LHCN-M2 (cell line): ENCODE measurements around the gene SLC2A4RG. TPM values are rescaled to one million over a fixed set of nuclear protein-coding genes. Genes with fewer than 3 reads are reported as not detected.
A peak's percentile ranks its signal among the peaks of the same experiment; 100 is the strongest.
"Not testable (repeated sequence)": the region's sequence is repeated elsewhere in the genome, so short reads cannot be mapped to it uniquely, and the experiment has no call there.

Experiments
- DNase-seq: peaks from one replicate; pipeline ENCODE4 v3.0.0-alpha.2; 2012; ENCODE audit warnings: low read depth
- total RNA-seq: library from RNA; depleted of rRNA; stranded (reverse); fragments of >200 nt; gene quantifications from 2 replicates; pipeline ENCODE4 v1.2.3, GENCODE V29; 2014

SLC2A4RG gene
- total RNA-seq, 1 experiment from 2014 or later, result 150 TPM

GRCh38 chr20:63712191-63712590, 27.4 kb upstream of the SLC2A4RG start:
- DNase-seq, result no peak

GRCh38 chr20:63714858-63715257, 24.7 kb upstream of the SLC2A4RG start:
- DNase-seq, result no peak

- no peak for DNase-seq
Measured at GRCh38 chr20:63718996-63719395, 20.6 kb upstream of the SLC2A4RG start.

- not testable (repeated sequence) for DNase-seq
Measured at GRCh38 chr20:63722967-63723622, 16.5 kb upstream of the SLC2A4RG start.

- DNase-seq, result not testable (repeated sequence)
Measured at GRCh38 chr20:63730189-63730733, 9.3 kb upstream of the SLC2A4RG start.

GRCh38 chr20:63731410-63731809, 8.2 kb upstream of the SLC2A4RG start:
- DNase-seq, result no peak

GRCh38 chr20:63732118-63733095, 7.2 kb upstream of the SLC2A4RG start:
- DNase-seq, result no peak

GRCh38 chr20:63733117-63733516, 6.5 kb upstream of the SLC2A4RG start:
- DNase-seq, result no peak

GRCh38 chr20:63733579-63734081, 5.9 kb upstream of the SLC2A4RG start:
- no peak for DNase-seq

- DNase-seq, result no peak
Measured at GRCh38 chr20:63734111-63734945, 5.2 kb upstream of the SLC2A4RG start.

- DNase-seq, result no peak
Measured at GRCh38 chr20:63734946-63735858, 4.4 kb upstream of the SLC2A4RG start.

GRCh38 chr20:63735859-63736718, 3.5 kb upstream of the SLC2A4RG start, which contains the start of gene LIME1:
Gene LIME1 (plus strand): TSS chr20:63736664. CDS start chr20:63737550, 886 bp downstream.
- no peak for DNase-seq

GRCh38 chr20:63736893-63737694, 2.5 kb upstream of the SLC2A4RG start:
- DNase-seq, result no peak

- no peak for DNase-seq
Measured at GRCh38 chr20:63737695-63737944, 2.0 kb upstream of the SLC2A4RG start.

GRCh38 chr20:63737945-63738686, 1.5 kb upstream of the SLC2A4RG start:
- no peak for DNase-seq

- no peak for DNase-seq
Measured at GRCh38 chr20:63738687-63739129, 868 bp upstream of the SLC2A4RG start.

- DNase-seq, result peak; percentile 55
Measured at GRCh38 chr20:63740070-63740626, 572 bp downstream of the SLC2A4RG start.
